ENCODE data around the gene CDS1. TPM values are rescaled to one million over a fixed set of nuclear protein-coding genes. Genes with fewer than 3 reads are reported as not detected.
A peak's percentile ranks its signal among the peaks of the same experiment; 100 is the strongest.
"Not testable (repeated sequence)": the region's sequence is repeated elsewhere in the genome, so short reads cannot be mapped to it uniquely, and the experiment has no call there.

The CDS1 gene
- under 1 TPM; 0.27 to 0.63 TPM for total RNA-seq

GRCh38 chr4:84582988-84583875, at the start of gene CDS1:
CDS1 (plus strand) TSS chr4:84583127; CDS start chr4:84583402, 275 bp downstream.
- no peak for TF ChIP-seq CTCF (IDR thresholded peaks at IDR 0.05)
- no peaks in the 10 kb centered on the region for H3K36me3 ChIP-seq
- no peak within 1 kb of the TSS for H3K27ac ChIP-seq
- no peaks in the 10 kb centered on the region for H3K9me3 ChIP-seq
- peaks cover 0 to 10% of the 10 kb centered on the region in 2 donors for H3K4me1 ChIP-seq (ENCODE audit: control insufficient read depth in 1 of 2, low read depth in 2 of 2)
- no peaks in the 10 kb centered on the region for H3K27me3 ChIP-seq (replicated peaks; ENCODE audit: insufficient read depth)
- ATAC-seq (ENCODE audit: insufficient number of reproducible peaks, low FRiP score, low read depth), result no peak
- peak within 1 kb of the TSS; percentile 77 for H3K4me3 ChIP-seq
- no peak for DNase-seq (ENCODE audit: low spot score)

GRCh38 chr4:84535901-84536300, 47.0 kb upstream of the CDS1 start:
- no peak for TF ChIP-seq CTCF (IDR thresholded peaks at IDR 0.05)
- Histone ChIP-seq H3K27ac (no peak overlapping the region), H3K27me3 (replicated peaks; ENCODE audit: insufficient read depth) (no peaks in the 10 kb centered on the region), H3K4me3 (no peak overlapping the region), H3K4me1 (ENCODE audit: control insufficient read depth in 1 of 2, low read depth in 2 of 2) (no peaks in the 10 kb centered on the region), H3K9me3 (no peaks in the 10 kb centered on the region), H3K36me3 (no peaks in the 10 kb centered on the region)
- no peak for ATAC-seq (ENCODE audit: insufficient number of reproducible peaks, low FRiP score, low read depth)
- DNase-seq (ENCODE audit: low spot score), result no peak

GRCh38 chr4:84545093-84545492, 37.8 kb upstream of the CDS1 start:
- Histone ChIP-seq H3K4me1 (ENCODE audit: control insufficient read depth in 1 of 2, low read depth in 2 of 2) (no peaks in the 10 kb centered on the region), H3K27me3 (replicated peaks; ENCODE audit: insufficient read depth) (no peaks in the 10 kb centered on the region), H3K36me3 (no peaks in the 10 kb centered on the region), H3K9me3 (no peaks in the 10 kb centered on the region), H3K27ac (no peak overlapping the region), H3K4me3 (no peak overlapping the region)
- DNase-seq (ENCODE audit: low spot score) (no peak), ATAC-seq (ENCODE audit: insufficient number of reproducible peaks, low FRiP score, low read depth) (no peak)
- TF ChIP-seq CTCF (IDR thresholded peaks at IDR 0.05), result no peak

GRCh38 chr4:84547211-84547610, 35.7 kb upstream of the CDS1 start:
- no peak for ATAC-seq (ENCODE audit: insufficient number of reproducible peaks, low FRiP score, low read depth)
- H3K9me3 ChIP-seq, result no peaks in the 10 kb centered on the region
- H3K27ac ChIP-seq, result no peak overlapping the region
- no peak for TF ChIP-seq CTCF (IDR thresholded peaks at IDR 0.05)
- H3K27me3 ChIP-seq (replicated peaks; ENCODE audit: insufficient read depth), result no peaks in the 10 kb centered on the region
- no peaks in the 10 kb centered on the region for H3K4me1 ChIP-seq (ENCODE audit: control insufficient read depth in 1 of 2, low read depth in 2 of 2)
- no peaks in the 10 kb centered on the region for H3K36me3 ChIP-seq
- H3K4me3 ChIP-seq, result no peak overlapping the region
- DNase-seq (ENCODE audit: low spot score), result no peak

GRCh38 chr4:84549191-84549590, 33.7 kb upstream of the CDS1 start:
- not testable (repeated sequence) for DNase-seq (ENCODE audit: low spot score); H3K27me3 ChIP-seq (replicated peaks; ENCODE audit: insufficient read depth); H3K4me3 ChIP-seq; H3K27ac ChIP-seq; ATAC-seq (ENCODE audit: insufficient number of reproducible peaks, low FRiP score, low read depth); H3K36me3 ChIP-seq; H3K9me3 ChIP-seq; H3K4me1 ChIP-seq (ENCODE audit: control insufficient read depth in 1 of 2, low read depth in 2 of 2)

Data from thoracic aorta (tissue), 2 donors.